ENCODE results near the gene CCDC12. TPM values are rescaled to one million over a fixed set of nuclear protein-coding genes. Genes with fewer than 3 reads are reported as not detected.

Gene CCDC12
- total RNA-seq, 1 experiment from 2014 or later, result 44.2 TPM

GRCh38 chr3:46935168-46935858 is 41.2 kb downstream of the CCDC12 start:
- peaks cover 43% of the 10 kb centered on the region for H3K36me3 ChIP-seq (ENCODE audit: low read depth, low read length)
- 0 out of 2 replicates have a peak overlapping the region, but pooled peaks have one; percentile 32 for H3K4me3 ChIP-seq (ENCODE audit: low read length)
- H4K20me1 ChIP-seq (ENCODE audit: low read length), result 0 out of 2 replicates have a peak, but pooled peaks cover 14% of the 10 kb centered on the region
- peak overlapping the region; percentile 64 for H3K9ac ChIP-seq (ENCODE audit: low read length)
- peak; percentile 93 for DNase-seq
- no peak overlapping the region for H2AFZ ChIP-seq (ENCODE audit: low read length)
- ChIA-PET CTCF (interaction anchor here (0.6 to 1.2 kb wide), 5 partner anchors 9 to 46 kb away, joined by 4 to 5 read pairs (median 4); no protein-coding TSS in a partner anchor), POLR2A (ENCODE audit: unreplicated experiment) (interaction anchor here (0.6 to 1.3 kb wide), 4 partner anchors 11 to 129 kb away, joined by 3 to 33 read pairs (median 5); partner anchors contain the start of genes CCDC12 and NBEAL2)
- peak; percentile 56 for TF ChIP-seq CTCF (conservative IDR thresholded peaks at IDR 0.05; ENCODE audit: low read depth, low read length)
- TF ChIP-seq EZH2 (IDR thresholded peaks at IDR 0.05; ENCODE audit: low read length, unreplicated experiment), result no peak
- peak; percentile 84 for ATAC-seq
- intact Hi-C loops (cut with micrococcal nuclease), result loop anchor here (2.0 kb wide), 1 partner anchor 41 kb away; the partner anchor contains the start of gene CCDC12
- H3K4me2 ChIP-seq (ENCODE audit: low read length), result peak overlapping the region; percentile 71
- no TSS peak for BruUV-seq (replicated peaks)
- peak overlapping the region; percentile 96 for H3K27ac ChIP-seq (ENCODE audit: low read length)
- no peaks in the 10 kb centered on the region for H3K9me3 ChIP-seq (ENCODE audit: low read length)
- peaks cover 65% of the 10 kb centered on the region for H3K4me1 ChIP-seq (ENCODE audit: insufficient read depth, low read length)
- no peaks in the 10 kb centered on the region for H3K9me2 ChIP-seq (replicated peaks; ENCODE audit: low read length)
- H3F3A ChIP-seq (ENCODE audit: low read length, unreplicated experiment), result peaks cover 10% of the 10 kb centered on the region
- no peaks in the 10 kb centered on the region for H3K27me3 ChIP-seq (ENCODE audit: low read length)
- peaks cover 92% of the 10 kb centered on the region for H3K79me2 ChIP-seq (ENCODE audit: low read length)

GRCh38 chr3:46934498-46935167 is 41.9 kb downstream of the CCDC12 start:
- Histone ChIP-seq H3K4me3 (ENCODE audit: low read length) (peak overlapping the region; percentile 32; the same call in 1 of the 2 replicates), H3K36me3 (ENCODE audit: low read depth, low read length) (peaks cover 37% of the 10 kb centered on the region), H3K27me3 (ENCODE audit: low read length) (no peaks in the 10 kb centered on the region), H3K9ac (ENCODE audit: low read length) (peak overlapping the region; percentile 64), H4K20me1 (ENCODE audit: low read length) (0 out of 2 replicates have a peak, but pooled peaks cover 17% of the 10 kb centered on the region), H3K9me3 (ENCODE audit: low read length) (no peaks in the 10 kb centered on the region), H2AFZ (ENCODE audit: low read length) (no peak overlapping the region), H3F3A (ENCODE audit: low read length, unreplicated experiment) (peaks cover 10% of the 10 kb centered on the region), H3K79me2 (ENCODE audit: low read length) (peaks cover 92% of the 10 kb centered on the region), H3K27ac (ENCODE audit: low read length) (peak overlapping the region; percentile 96), H3K4me1 (ENCODE audit: insufficient read depth, low read length) (peaks cover 68% of the 10 kb centered on the region), H3K9me2 (replicated peaks; ENCODE audit: low read length) (no peaks in the 10 kb centered on the region), H3K4me2 (ENCODE audit: low read length) (peak overlapping the region; percentile 71)
- intact Hi-C loops (cut with micrococcal nuclease), result loop anchor here (2.0 kb wide), 1 partner anchor 42 kb away; the partner anchor contains the start of gene CCDC12
- no TSS peak for BruUV-seq (replicated peaks)
- DNase-seq (peak; percentile 85), ATAC-seq (peak; percentile 37)
- ChIA-PET CTCF (interaction anchor here (0.6 to 1.0 kb wide), 2 partner anchors 11 to 38 kb away, joined by 4 to 5 read pairs; no protein-coding TSS in a partner anchor), POLR2A (ENCODE audit: unreplicated experiment) (interaction anchor here (0.6 to 1.2 kb wide), 2 partner anchors 42 to 130 kb away, joined by 5 to 33 read pairs; partner anchors contain the start of gene CCDC12)
- TF ChIP-seq EZH2phosphoT487 (IDR thresholded peaks at IDR 0.05; ENCODE audit: borderline replicate concordance, low read length), result no peak

GRCh38 chr3:46934072-46934471 is 42.5 kb downstream of the CCDC12 start:
- Histone ChIP-seq H3K79me2 (ENCODE audit: low read length) (peaks cover 92% of the 10 kb centered on the region), H3F3A (ENCODE audit: low read length, unreplicated experiment) (peaks cover 10% of the 10 kb centered on the region), H4K20me1 (ENCODE audit: low read length) (0 out of 2 replicates have a peak, but pooled peaks cover 17% of the 10 kb centered on the region), H3K4me2 (ENCODE audit: low read length) (peak overlapping the region; percentile 71), H3K27me3 (ENCODE audit: low read length) (no peaks in the 10 kb centered on the region), H3K4me3 (ENCODE audit: low read length) (peak overlapping the region; percentile 32; the same call in 1 of the 2 replicates), H3K27ac (ENCODE audit: low read length) (peak overlapping the region; percentile 96), H3K9me2 (replicated peaks; ENCODE audit: low read length) (no peaks in the 10 kb centered on the region), H3K4me1 (ENCODE audit: insufficient read depth, low read length) (peaks cover 68% of the 10 kb centered on the region), H3K9ac (ENCODE audit: low read length) (peak overlapping the region; percentile 64), H3K36me3 (ENCODE audit: low read depth, low read length) (peaks cover 31% of the 10 kb centered on the region), H2AFZ (ENCODE audit: low read length) (no peak overlapping the region), H3K9me3 (ENCODE audit: low read length) (no peaks in the 10 kb centered on the region)
- ChIA-PET POLR2A (ENCODE audit: unreplicated experiment) (no interaction called here), CTCF (no interaction called here)
- intact Hi-C loops (cut with micrococcal nuclease), result loop anchor here (2.0 kb wide), 1 partner anchor 43 kb away; the partner anchor contains the start of gene CCDC12
- ATAC-seq (no peak), DNase-seq (no peak)
- TF ChIP-seq CTCF (conservative IDR thresholded peaks at IDR 0.05; ENCODE audit: low read depth, low read length), result no peak
- no TSS peak for BruUV-seq (replicated peaks)
